ENCODE data around the gene PTPRA. TPM values are rescaled to one million over a fixed set of nuclear protein-coding genes. Genes with fewer than 3 reads are reported as not detected.

PTPRA gene
- total RNA-seq, 1 experiment from 2014 or later, result 45.2 TPM

GRCh38 chr20:2932498-2932897 lies 59.2 kb downstream of the PTPRA start:
- Histone ChIP-seq H2BK20ac (ENCODE audit: low read depth, low read length, poor library complexity, severe bottlenecking) (no peak overlapping the region), H2BK12ac (ENCODE audit: insufficient read length, low read depth, low read length) (no peak overlapping the region), H2AFZ (ENCODE audit: low read length) (no peak overlapping the region), H3K4me2 (ENCODE audit: insufficient read depth, insufficient read length, low read length) (no peak overlapping the region), H3K18ac (ENCODE audit: insufficient read length, low read depth, low read length) (no peak overlapping the region), H3K14ac (ENCODE audit: insufficient read depth, low read length) (no peak overlapping the region), H3K79me2 (ENCODE audit: insufficient read depth, low read length) (no peaks in the 10 kb centered on the region), H2BK15ac (ENCODE audit: low read depth, low read length) (no peak overlapping the region), H3K23ac (ENCODE audit: insufficient read length, low read depth, low read length) (no peak overlapping the region), H4K20me1 (ENCODE audit: control insufficient read depth, insufficient read depth, insufficient read length) (no peaks in the 10 kb centered on the region), H3K27me3 (ENCODE audit: insufficient read depth, low read length) (no peaks in the 10 kb centered on the region), H3K9me3 (ENCODE audit: control insufficient read depth, low read depth, low read length) (no peaks in the 10 kb centered on the region), H3K79me1 (ENCODE audit: insufficient read depth, low read depth, low read length, poor library complexity, severe bottlenecking) (no peaks in the 10 kb centered on the region), H3K9ac (ENCODE audit: extremely low read depth, insufficient read length, low read length) (no peak overlapping the region), H2BK120ac (ENCODE audit: low read depth, low read length, poor library complexity, severe bottlenecking) (no peak overlapping the region), H4K5ac (ENCODE audit: insufficient read length, low read depth, low read length) (no peak overlapping the region), H4K91ac (ENCODE audit: insufficient read length, low read depth, low read length) (no peak overlapping the region), H4K8ac (replicated peaks; ENCODE audit: insufficient read length, low read depth, low read length) (no peak overlapping the region), H3K56ac (ENCODE audit: insufficient read length, low read depth, low read length) (no peak overlapping the region), H2BK5ac (ENCODE audit: insufficient read length, low read length) (no peak overlapping the region), H3K27ac (ENCODE audit: insufficient read length, low read depth, low read length) (no peak overlapping the region), H2AK5ac (ENCODE audit: insufficient read length, low read length) (no peak overlapping the region), H3K4ac (ENCODE audit: low read depth, low read length) (no peak overlapping the region), H3K23me2 (ENCODE audit: insufficient read length, low read depth, low read length, poor library complexity, severe bottlenecking) (no peaks in the 10 kb centered on the region), H3K4me1 (ENCODE audit: insufficient read depth, low read length) (no peaks in the 10 kb centered on the region), H3T11ph (ENCODE audit: low read length) (no peak overlapping the region)
- Mint-ChIP-seq H3K4me3 (no peak overlapping the region), H3K27ac (no peak overlapping the region), H3K27me3 (ENCODE audit: low read depth) (no peaks in the 10 kb centered on the region), H3K9me3 (no peaks in the 10 kb centered on the region), H3K4me1 (no peaks in the 10 kb centered on the region), H3K36me3 (ENCODE audit: insufficient read depth in 1 of 3, low read depth in 3 of 3) (peaks cover 3 to 4% (median 4%) of the 10 kb centered on the region in 3 experiments; a peak in 4 of 7 replicates)
- no peak for DNase-seq
- TF ChIP-seq CTCF (conservative IDR thresholded peaks at IDR 0.05), result no peak
